Activated T-helper 2 cell treated with anti-CD3 and anti-CD28 coated beads, Interferon-gamma antibody, Interleukin-2, Interleukin-4, amounts not matched to agents 10 μg/mL and 5 μg/mL and 100 μg/mL, durations not matched to agents 14 hours and 24 hours and 36 hours (primary cell): ENCODE data around the gene MPO. TPM values are rescaled to one million over a fixed set of nuclear protein-coding genes. Genes with fewer than 3 reads are reported as not detected.

Experiments
- DNase-seq: peaks from one replicate; pipeline ENCODE4 v3.0.0; 2021; ENCODE audit warnings: low spot score
- H3K27ac Mint-ChIP-seq: one replicate; pipeline ENCODE4 v1.8.0; 2021; ENCODE audit warnings: mixed read lengths
- H3K27me3 Mint-ChIP-seq: one replicate; pipeline ENCODE4 v1.8.0; 2021; ENCODE audit warnings: low read depth, mixed read lengths
- H3K36me3 Mint-ChIP-seq: one replicate; pipeline ENCODE4 v1.8.0; 2021; ENCODE audit warnings: low read depth, mixed read lengths
- H3K4me1 Mint-ChIP-seq: one replicate; pipeline ENCODE4 v1.8.0; 2021; ENCODE audit warnings: low read depth, mixed read lengths
- H3K4me3 Mint-ChIP-seq: one replicate; pipeline ENCODE4 v1.8.0; 2021; ENCODE audit warnings: low read depth, mild to moderate bottlenecking, moderate library complexity, mixed read lengths
- H3K9me3 Mint-ChIP-seq: one replicate; pipeline ENCODE4 v1.8.0; 2021; ENCODE audit warnings: mixed read lengths
- intact Hi-C: fragments of 100-400 bp; cut with micrococcal nuclease; formaldehyde crosslinking; loops from one replicate; pipeline ENCODE4 v1.15.1; 2023
- total RNA-seq: library from RNA; stranded (reverse); gene quantifications from 2 replicates; pipeline ENCODE4 v1.2.3, GENCODE V29; 2022

MPO gene
- total RNA-seq, 1 donor from 2014 or later, result not detected

- Mint-ChIP-seq H3K9me3 (no peaks in the 10 kb centered on the region), H3K27ac (no peak overlapping the region), H3K36me3 (no peaks in the 10 kb centered on the region), H3K4me1 (peaks cover 15% of the 10 kb centered on the region), H3K27me3 (peaks cover 46% of the 10 kb centered on the region), H3K4me3 (peak overlapping the region; percentile 61)
- peak; percentile 67 for DNase-seq
- intact Hi-C loops, result no loop called here
Observed at GRCh38 chr17:58249270-58250133, 31.2 kb downstream of the MPO start.

- intact Hi-C loops, result no loop called here
- Mint-ChIP-seq H3K9me3 (no peaks in the 10 kb centered on the region), H3K4me1 (peaks cover 15% of the 10 kb centered on the region), H3K27me3 (peaks cover 51% of the 10 kb centered on the region), H3K36me3 (no peaks in the 10 kb centered on the region), H3K4me3 (no peak overlapping the region), H3K27ac (no peak overlapping the region)
- no peak for DNase-seq
Observed at GRCh38 chr17:58248955-58249269, 31.8 kb downstream of the MPO start.

GRCh38 chr17:58247511-58248363, 33.0 kb downstream of the MPO start:
- no peaks in the 10 kb centered on the region for H3K36me3 Mint-ChIP-seq
- intact Hi-C loops, result no loop called here
- DNase-seq, result no peak
- no peak overlapping the region for H3K4me3 Mint-ChIP-seq
- H3K9me3 Mint-ChIP-seq, result no peaks in the 10 kb centered on the region
- peaks cover 57% of the 10 kb centered on the region for H3K27me3 Mint-ChIP-seq
- H3K27ac Mint-ChIP-seq, result no peak overlapping the region
- H3K4me1 Mint-ChIP-seq, result peaks cover 15% of the 10 kb centered on the region

- Mint-ChIP-seq H3K9me3 (no peaks in the 10 kb centered on the region), H3K27ac (no peak overlapping the region), H3K36me3 (no peaks in the 10 kb centered on the region), H3K4me3 (no peak overlapping the region), H3K4me1 (peaks cover 15% of the 10 kb centered on the region), H3K27me3 (peaks cover 56% of the 10 kb centered on the region)
- intact Hi-C loops, result no loop called here
- no peak for DNase-seq
Observed at GRCh38 chr17:58246781-58247180, 34.0 kb downstream of the MPO start.

GRCh38 chr17:58246104-58246740, 34.5 kb downstream of the MPO start:
- peaks cover 55% of the 10 kb centered on the region for H3K27me3 Mint-ChIP-seq
- H3K36me3 Mint-ChIP-seq, result no peaks in the 10 kb centered on the region
- no peak overlapping the region for H3K4me3 Mint-ChIP-seq
- H3K27ac Mint-ChIP-seq, result no peak overlapping the region
- intact Hi-C loops, result no loop called here
- H3K9me3 Mint-ChIP-seq, result no peaks in the 10 kb centered on the region
- DNase-seq, result no peak
- peaks cover 15% of the 10 kb centered on the region for H3K4me1 Mint-ChIP-seq

- intact Hi-C loops, result no loop called here
- H3K36me3 Mint-ChIP-seq, result no peaks in the 10 kb centered on the region
- DNase-seq, result no peak
- no peak overlapping the region for H3K27ac Mint-ChIP-seq
- H3K9me3 Mint-ChIP-seq, result no peaks in the 10 kb centered on the region
- H3K27me3 Mint-ChIP-seq, result peaks cover 53% of the 10 kb centered on the region
- H3K4me3 Mint-ChIP-seq, result no peak overlapping the region
- peaks cover 15% of the 10 kb centered on the region for H3K4me1 Mint-ChIP-seq
Observed at GRCh38 chr17:58245428-58246103, 35.2 kb downstream of the MPO start.

- H3K27me3 Mint-ChIP-seq, result peaks cover 54% of the 10 kb centered on the region
- no peaks in the 10 kb centered on the region for H3K9me3 Mint-ChIP-seq
- no peak overlapping the region for H3K4me3 Mint-ChIP-seq
- intact Hi-C loops, result no loop called here
- no peak overlapping the region for H3K27ac Mint-ChIP-seq
- H3K4me1 Mint-ChIP-seq, result peaks cover 15% of the 10 kb centered on the region
- H3K36me3 Mint-ChIP-seq, result no peaks in the 10 kb centered on the region
- DNase-seq, result no peak
Observed at GRCh38 chr17:58244963-58245362, 35.8 kb downstream of the MPO start.

GRCh38 chr17:58242171-58242784, 38.5 kb downstream of the MPO start:
- peaks cover 53% of the 10 kb centered on the region for H3K27me3 Mint-ChIP-seq

GRCh38 chr17:58239987-58240386, 40.7 kb downstream of the MPO start:
- intact Hi-C loops, result no loop called here
- H3K36me3 Mint-ChIP-seq, result no peaks in the 10 kb centered on the region
- peaks cover 61% of the 10 kb centered on the region for H3K27me3 Mint-ChIP-seq
- no peaks in the 10 kb centered on the region for H3K9me3 Mint-ChIP-seq
- H3K4me1 Mint-ChIP-seq, result no peaks in the 10 kb centered on the region
- no peak for DNase-seq
- H3K27ac Mint-ChIP-seq, result no peak overlapping the region
- H3K4me3 Mint-ChIP-seq, result no peak overlapping the region

More at GRCh38 chr17:58242171-58242784, 38.5 kb downstream of the MPO start:
- H3K4me3 Mint-ChIP-seq, result no peak overlapping the region
- no peak overlapping the region for H3K27ac Mint-ChIP-seq
- intact Hi-C loops, result no loop called here
- H3K4me1 Mint-ChIP-seq, result no peaks in the 10 kb centered on the region
- no peaks in the 10 kb centered on the region for H3K9me3 Mint-ChIP-seq
- no peak for DNase-seq
- no peaks in the 10 kb centered on the region for H3K36me3 Mint-ChIP-seq

GRCh38 chr17:58238147-58238634, 42.5 kb downstream of the MPO start, which contains the start of gene LPO:
TSS of gene LPO (plus strand) at chr17:58238584. CDS start at chr17:58242980, 4,396 bp downstream.
- H3K4me3 Mint-ChIP-seq, result no peak within 1 kb of the TSS

GRCh38 chr17:58236394-58236793, 44.3 kb downstream of the MPO start:
- intact Hi-C loops, result no loop called here
- Mint-ChIP-seq H3K36me3 (no peaks in the 10 kb centered on the region), H3K4me1 (peaks cover 10% of the 10 kb centered on the region), H3K27me3 (peaks cover 50% of the 10 kb centered on the region), H3K9me3 (no peaks in the 10 kb centered on the region), H3K4me3 (no peak overlapping the region), H3K27ac (no peak overlapping the region)
- no peak for DNase-seq

More at GRCh38 chr17:58238147-58238634, 42.5 kb downstream of the MPO start, which contains the start of gene LPO:
- Mint-ChIP-seq H3K27me3 (peaks cover 61% of the 10 kb centered on the region), H3K27ac (no peak within 1 kb of the TSS), H3K9me3 (no peaks in the 10 kb centered on the region), H3K36me3 (no peaks in the 10 kb centered on the region), H3K4me1 (no peaks in the 10 kb centered on the region)
- intact Hi-C loops, result no loop called here
- no peak for DNase-seq

GRCh38 chr17:58235821-58236220, 44.9 kb downstream of the MPO start:
- Mint-ChIP-seq H3K27ac (no peak overlapping the region), H3K27me3 (peaks cover 50% of the 10 kb centered on the region)

More at GRCh38 chr17:58235821-58236220, 44.9 kb downstream of the MPO start:
- H3K9me3 Mint-ChIP-seq, result no peaks in the 10 kb centered on the region
- H3K4me1 Mint-ChIP-seq, result peaks cover 10% of the 10 kb centered on the region
- H3K4me3 Mint-ChIP-seq, result no peak overlapping the region
- intact Hi-C loops, result no loop called here
- H3K36me3 Mint-ChIP-seq, result no peaks in the 10 kb centered on the region
- DNase-seq, result no peak
